Hepatocyte (in vitro differentiated cells): ENCODE measurements around the gene GNS. TPM values are rescaled to one million over a fixed set of nuclear protein-coding genes. Genes with fewer than 3 reads are reported as not detected.
A peak's percentile ranks its signal among the peaks of the same experiment; 100 is the strongest.

Experiments used
- DNase-seq: peaks from one replicate; pipeline ENCODE4 v3.0.0-alpha.2; 2016; ENCODE audit warnings: low spot score
- H2AFZ ChIP-seq: fragments of 200-600 bp; sonication (generic); 2 replicates; pipeline ENCODE4 v1.6.0; 2016; ENCODE audit warnings: antibody characterized with exemption, mild to moderate bottlenecking
- H3K27ac ChIP-seq: fragments of 200-600 bp; sonication (generic); 2 replicates; pipeline ENCODE4 v1.5.1; 2016; ENCODE audit warnings: mild to moderate bottlenecking
- H3K27me3 ChIP-seq: fragments of 200-600 bp; sonication (generic); 2 replicates; pipeline ENCODE4 v1.6.1; 2016
- H3K36me3 ChIP-seq: fragments of 200-600 bp; sonication (generic); replicated peaks from 2 replicates; pipeline ENCODE4 v1.5.1; 2016; ENCODE audit warnings: low read depth; ENCODE audit not compliant: insufficient read depth
- H3K4me1 ChIP-seq: fragments of 200-600 bp; sonication (generic); 2 replicates; pipeline ENCODE4 v1.5.1; 2016; ENCODE audit warnings: mild to moderate bottlenecking, moderate library complexity; ENCODE audit not compliant: insufficient read depth
- H3K4me2 ChIP-seq: fragments of 200-600 bp; sonication (generic); 2 replicates; pipeline ENCODE4 v1.6.0; 2016
- H3K4me3 ChIP-seq: fragments of 200-600 bp; sonication (generic); 2 replicates; pipeline ENCODE4 v1.5.1; 2016; ENCODE audit warnings: mild to moderate bottlenecking
- H3K79me2 ChIP-seq: fragments of 200-600 bp; sonication (generic); 2 replicates; pipeline ENCODE4 v1.6.0; 2017; ENCODE audit warnings: mild to moderate bottlenecking
- H3K9me2 ChIP-seq: fragments of 200-600 bp; sonication (generic); replicated peaks from 2 replicates; pipeline ENCODE4 v1.6.0; 2017; ENCODE audit warnings: mild to moderate bottlenecking; ENCODE audit not compliant: insufficient read depth
- H3K9me3 ChIP-seq: fragments of 200-600 bp; sonication (generic); 2 replicates; pipeline ENCODE4 v1.5.1; 2016; ENCODE audit warnings: low read depth, mild to moderate bottlenecking
- H4K20me1 ChIP-seq: fragments of 200-600 bp; sonication (generic); 2 replicates; pipeline ENCODE4 v1.6.0; 2016; ENCODE audit warnings: mild to moderate bottlenecking; ENCODE audit not compliant: insufficient read depth, poor library complexity, severe bottlenecking
- CTCF ChIP-seq: fragments of 200-600 bp; sonication (generic); IDR thresholded peaks from 2 replicates; pipeline ENCODE4 v1.5.1; 2016; ENCODE audit warnings: antibody characterized with exemption, mild to moderate bottlenecking; ENCODE audit not compliant: poor library complexity
- EZH2 ChIP-seq: fragments of 200-600 bp; sonication (generic); IDR thresholded peaks from 2 replicates; pipeline ENCODE4 v1.6.1; 2016; ENCODE audit warnings: antibody characterized with exemption, mild to moderate bottlenecking, borderline replicate concordance
- EZH2phosphoT487 ChIP-seq: fragments of 200-600 bp; sonication (generic); IDR thresholded peaks from one replicate; pipeline ENCODE4 v1.6.1; 2018; ENCODE audit warnings: antibody characterized with exemption, mild to moderate bottlenecking, low read depth, moderate library complexity; ENCODE audit not compliant: unreplicated experiment, severe bottlenecking
- WGBS: methylation state at CpG from one replicate; pipeline ENCODE4 v1.1.6; 2016; ENCODE audit warnings: low lambda C conversion rate; ENCODE audit errors: missing lambda C conversion rate; 5-methylcytosine and 5-hydroxymethylcytosine counted together
- polyA plus RNA-seq: library from polyadenylated mRNA; unstranded; fragments of >200 nt; fragmentation: Nextera tagmentation; extraction: Ambion mirVana; gene quantifications from 2 replicates; pipeline ENCODE4 v1.2.1, GENCODE V29; 2016
- total RNA-seq: library from RNA; depleted of rRNA; stranded (reverse); fragments of >200 nt; gene quantifications from 2 replicates; pipeline ENCODE4 v1.2.3, GENCODE V29; 2014

Gene GNS
- total and polyA plus RNA-seq, 2 experiments from 2014 or later, result 88.0 to 193 TPM

- H3K27ac ChIP-seq, result peak overlapping the region; percentile 68
- H3K4me3 ChIP-seq, result no peak overlapping the region
- H3K36me3 ChIP-seq, result peaks cover 5% of the 10 kb centered on the region
- H3K9me2 ChIP-seq, result no peaks in the 10 kb centered on the region
- no peaks in the 10 kb centered on the region for H3K9me3 ChIP-seq
- TF ChIP-seq CTCF (no peak), EZH2phosphoT487 (no peak), EZH2 (no peak)
- H4K20me1 ChIP-seq, result no peaks in the 10 kb centered on the region
- H3K4me1 ChIP-seq, result peaks cover 6% of the 10 kb centered on the region
- H3K79me2 ChIP-seq, result no peaks in the 10 kb centered on the region
- 100% methylated on average over 3 of the region's 3 CpGs for WGBS
- no peak overlapping the region for H3K4me2 ChIP-seq
- H3K27me3 ChIP-seq, result no peaks in the 10 kb centered on the region
- H2AFZ ChIP-seq, result no peak overlapping the region
- DNase-seq, result no peak
Observed at GRCh38 chr12:64743206-64743605, 16.0 kb downstream of the GNS start.

GRCh38 chr12:64742416-64742815 is 16.8 kb downstream of the GNS start:
- Histone ChIP-seq H3K36me3 (peaks cover 5% of the 10 kb centered on the region), H3K4me3 (no peak overlapping the region), H3K79me2 (no peaks in the 10 kb centered on the region), H2AFZ (no peak overlapping the region), H3K9me2 (no peaks in the 10 kb centered on the region), H3K4me2 (no peak overlapping the region), H4K20me1 (no peaks in the 10 kb centered on the region), H3K4me1 (peaks cover 6% of the 10 kb centered on the region), H3K27ac (no peak overlapping the region), H3K9me3 (no peaks in the 10 kb centered on the region), H3K27me3 (no peaks in the 10 kb centered on the region)
- 95% methylated on average over 3 of the region's 3 CpGs for WGBS
- DNase-seq, result no peak
- no peak for TF ChIP-seq CTCF
- TF ChIP-seq EZH2, result no peak
- no peak for TF ChIP-seq EZH2phosphoT487

DNA sequence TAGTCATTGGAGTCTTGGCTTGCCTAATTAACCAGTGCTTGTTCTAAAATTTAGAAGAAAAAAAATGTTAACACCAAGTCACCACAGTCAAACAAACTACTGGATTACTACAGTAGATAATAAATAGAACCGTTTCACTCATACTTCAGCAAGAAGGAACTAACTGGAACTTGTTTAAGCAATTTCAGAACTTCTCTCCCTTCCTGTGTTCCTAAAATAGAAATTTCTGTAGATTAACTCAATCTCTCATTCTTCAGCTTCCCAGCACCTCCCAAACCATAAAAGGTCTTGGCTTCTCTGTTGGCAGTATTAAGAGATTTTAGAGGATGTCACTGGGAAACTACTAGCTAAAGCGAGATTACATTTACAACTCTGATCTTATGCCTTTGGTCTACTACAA is 18.6 kb downstream of the GNS start:
- H3K79me2 ChIP-seq, result no peaks in the 10 kb centered on the region
- TF ChIP-seq EZH2phosphoT487 (no peak), CTCF (no peak), EZH2 (no peak)
- H3K27me3 ChIP-seq, result no peaks in the 10 kb centered on the region
- H3K36me3 ChIP-seq, result peaks cover 4% of the 10 kb centered on the region
- H3K4me1 ChIP-seq, result peaks cover 6% of the 10 kb centered on the region
- H3K9me3 ChIP-seq, result no peaks in the 10 kb centered on the region
- DNase-seq, result no peak
- 90% methylated on average over 2 of the region's 2 CpGs for WGBS
- H3K4me3 ChIP-seq, result no peak overlapping the region
- H4K20me1 ChIP-seq, result no peaks in the 10 kb centered on the region
- no peak overlapping the region for H3K27ac ChIP-seq
- H3K9me2 ChIP-seq, result no peaks in the 10 kb centered on the region
- no peak overlapping the region for H3K4me2 ChIP-seq
- H2AFZ ChIP-seq, result no peak overlapping the region

GRCh38 chr12:64739778-64740177 is 19.4 kb downstream of the GNS start:
- TF ChIP-seq EZH2 (no peak), EZH2phosphoT487 (no peak), CTCF (no peak)
- Histone ChIP-seq H3K9me3 (no peaks in the 10 kb centered on the region), H2AFZ (no peak overlapping the region), H3K4me2 (no peak overlapping the region), H3K4me1 (peaks cover 6% of the 10 kb centered on the region), H3K4me3 (no peak overlapping the region), H3K27me3 (no peaks in the 10 kb centered on the region), H3K79me2 (no peaks in the 10 kb centered on the region), H3K36me3 (peaks cover 3% of the 10 kb centered on the region), H3K9me2 (no peaks in the 10 kb centered on the region), H4K20me1 (no peaks in the 10 kb centered on the region), H3K27ac (no peak overlapping the region)
- no peak for DNase-seq
- WGBS, result 94% methylated on average over 2 of the region's 2 CpGs
